ENCODE measurements around the gene SUOX.
"Not testable (repeated sequence)": the region's sequence is repeated elsewhere in the genome, so short reads cannot be mapped to it uniquely, and the experiment has no call there.

SUOX gene

GRCh38 chr12:55983232-55983842 lies 13.7 kb upstream of the SUOX start:
- DNase-seq (ENCODE audit: low read depth in 2 of 2): no peak

GRCh38 chr12:55984861-55985260 lies 12.2 kb upstream of the SUOX start:
- no peak for DNase-seq (ENCODE audit: low read depth in 2 of 2)

- DNase-seq (ENCODE audit: low read depth in 2 of 2): no peak
These were observed 11.7 kb upstream of the SUOX start for GRCh38 chr12:55985341-55985740.

GRCh38 chr12:55985976-55986375 lies 11.1 kb upstream of the SUOX start:
- not testable (repeated sequence) for DNase-seq (ENCODE audit: low read depth in 2 of 2)

GRCh38 chr12:55991110-55991509 lies 6.0 kb upstream of the SUOX start:
- DNase-seq (ENCODE audit: low read depth in 2 of 2): no peak

- no peak for DNase-seq (ENCODE audit: low read depth in 2 of 2)
These were observed 3.7 kb upstream of the SUOX start for GRCh38 chr12:55993230-55993853.

- DNase-seq (ENCODE audit: low read depth in 2 of 2): no peak
These were observed 1.7 kb upstream of the SUOX start for GRCh38 chr12:55995366-55995765.

- DNase-seq (ENCODE audit: low read depth in 2 of 2): peak in 1 of 2 donors; percentile 68
These were observed 818 bp upstream of the SUOX start for GRCh38 chr12:55996201-55996714.

- DNase-seq (ENCODE audit: low read depth in 2 of 2): no peak
These were observed 421 bp downstream of the SUOX start for GRCh38 chr12:55997535-55997859.

GRCh38 chr12:55999522-55999921 lies 2.4 kb downstream of the SUOX start:
- DNase-seq (ENCODE audit: low read depth in 2 of 2): not testable (repeated sequence)

- DNase-seq (ENCODE audit: low read depth in 2 of 2): not testable (repeated sequence)
These were observed 3.0 kb downstream of the SUOX start for GRCh38 chr12:55999999-56000540.

- no peak for DNase-seq (ENCODE audit: low read depth in 2 of 2)
These were observed 4.5 kb downstream of the SUOX start for GRCh38 chr12:56001487-56002100.

- DNase-seq (ENCODE audit: low read depth in 2 of 2): not testable (repeated sequence)
These were observed 6.3 kb downstream of the SUOX start for GRCh38 chr12:56003376-56003775.

- no peak for DNase-seq (ENCODE audit: low read depth in 2 of 2)
These were observed 7.1 kb downstream of the SUOX start for GRCh38 chr12:56004211-56004610.

GRCh38 chr12:56007564-56008559 lies 10.8 kb downstream of the SUOX start:
- DNase-seq (ENCODE audit: low read depth in 2 of 2): peak; percentile 66 to 72

GRCh38 chr12:56010111-56010570 lies 13.1 kb downstream of the SUOX start:
- DNase-seq (ENCODE audit: low read depth in 2 of 2): no peak

- no peak for DNase-seq (ENCODE audit: low read depth in 2 of 2)
These were observed 14.5 kb downstream of the SUOX start for GRCh38 chr12:56011509-56012090.

- DNase-seq (ENCODE audit: low read depth in 2 of 2): no peak
These were observed 16.4 kb downstream of the SUOX start for GRCh38 chr12:56013482-56013881.

- no peak for DNase-seq (ENCODE audit: low read depth in 2 of 2)
These were observed 17.1 kb downstream of the SUOX start for GRCh38 chr12:56014205-56014604.

- DNase-seq (ENCODE audit: low read depth in 2 of 2): no peak
These were observed 20.1 kb downstream of the SUOX start for GRCh38 chr12:56017181-56017580.

- no peak for DNase-seq (ENCODE audit: low read depth in 2 of 2)
These were observed 21.3 kb downstream of the SUOX start for GRCh38 chr12:56018356-56018755.
